HG02610 (cell line): ENCODE results near the gene TRAPPC1.

Source experiments
- ATAC-seq: cut with Tn5 transposase; IDR thresholded peaks from one replicate; pipeline ENCODE4 v1.9.1; 2021; ENCODE audit warnings: mild to moderate bottlenecking, moderate library complexity; ENCODE audit not compliant: unreplicated experiment

TRAPPC1 gene

GRCh38 chr17:7943291-7943690, 11.5 kb upstream of the TRAPPC1 start:
- no peak for ATAC-seq

GRCh38 chr17:7940743-7941142, 9.0 kb upstream of the TRAPPC1 start:
- no peak for ATAC-seq

- no peak for ATAC-seq
These were observed 8.3 kb upstream of the TRAPPC1 start for GRCh38 chr17:7940034-7940433.

- no peak for ATAC-seq
These were observed 4.1 kb upstream of the TRAPPC1 start for GRCh38 chr17:7935859-7936258.

- ATAC-seq, result no peak
These were observed 1.2 kb upstream of the TRAPPC1 start for GRCh38 chr17:7932949-7933348.

DNA sequence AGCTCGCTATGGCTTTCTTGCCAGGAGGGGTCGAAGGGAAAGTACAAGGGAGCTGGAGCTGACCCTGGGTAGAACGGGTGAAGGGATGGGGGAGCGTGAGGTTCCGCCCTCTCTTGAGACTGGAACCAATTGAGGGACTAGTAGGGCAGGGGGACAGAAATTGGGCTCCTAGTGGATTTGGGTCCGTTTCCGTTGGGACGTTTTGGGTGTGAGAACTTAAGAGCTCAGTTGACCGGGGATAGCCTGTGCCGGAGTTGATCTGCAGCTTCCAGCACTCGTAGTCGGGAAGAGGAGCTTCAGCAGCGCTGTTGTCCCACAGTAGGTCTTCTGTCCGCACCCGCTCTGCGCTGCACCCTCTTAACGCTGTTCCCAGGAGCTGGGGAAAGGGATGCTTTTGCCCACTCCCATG, 741 bp upstream of the TRAPPC1 start:
- no peak for ATAC-seq

DNA sequence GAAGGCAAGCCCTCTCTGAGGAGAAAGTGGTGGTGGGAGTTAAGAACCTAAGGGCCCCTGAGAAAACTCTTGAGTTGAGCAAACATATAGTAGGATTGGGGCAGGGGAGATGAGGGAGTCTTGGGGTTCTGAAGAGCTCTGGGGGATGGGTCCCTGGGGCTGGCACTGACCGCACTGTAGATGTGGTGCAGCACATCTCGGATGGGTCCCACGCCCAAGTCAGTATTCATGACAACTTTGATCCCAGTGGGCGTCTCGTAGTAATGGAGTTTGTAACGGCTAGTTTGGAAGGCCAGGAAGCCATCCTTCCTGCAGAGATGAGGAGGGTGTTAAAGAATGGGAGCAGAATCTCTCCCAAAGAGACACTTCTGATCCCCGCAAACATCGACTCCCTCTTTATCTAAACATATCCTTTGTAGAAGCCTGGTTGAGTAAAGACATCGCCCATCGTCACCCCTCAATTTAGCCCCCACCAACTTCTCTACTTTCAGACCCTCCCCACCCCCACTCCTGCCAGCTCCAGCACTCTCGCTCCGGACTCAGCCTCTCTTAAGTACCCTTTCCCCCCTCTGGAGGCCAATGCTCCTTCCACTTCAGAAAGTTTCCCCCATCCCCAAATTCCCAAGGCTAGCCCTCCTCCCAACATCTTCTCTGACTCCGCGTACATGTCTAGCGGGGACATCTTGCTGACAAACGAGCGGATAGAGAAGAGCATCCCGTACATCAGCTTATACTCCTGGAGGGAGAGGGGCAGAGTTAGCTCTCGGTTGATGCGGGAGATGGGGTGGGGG, 710 bp downstream of the TRAPPC1 start:
- no peak for ATAC-seq

DNA sequence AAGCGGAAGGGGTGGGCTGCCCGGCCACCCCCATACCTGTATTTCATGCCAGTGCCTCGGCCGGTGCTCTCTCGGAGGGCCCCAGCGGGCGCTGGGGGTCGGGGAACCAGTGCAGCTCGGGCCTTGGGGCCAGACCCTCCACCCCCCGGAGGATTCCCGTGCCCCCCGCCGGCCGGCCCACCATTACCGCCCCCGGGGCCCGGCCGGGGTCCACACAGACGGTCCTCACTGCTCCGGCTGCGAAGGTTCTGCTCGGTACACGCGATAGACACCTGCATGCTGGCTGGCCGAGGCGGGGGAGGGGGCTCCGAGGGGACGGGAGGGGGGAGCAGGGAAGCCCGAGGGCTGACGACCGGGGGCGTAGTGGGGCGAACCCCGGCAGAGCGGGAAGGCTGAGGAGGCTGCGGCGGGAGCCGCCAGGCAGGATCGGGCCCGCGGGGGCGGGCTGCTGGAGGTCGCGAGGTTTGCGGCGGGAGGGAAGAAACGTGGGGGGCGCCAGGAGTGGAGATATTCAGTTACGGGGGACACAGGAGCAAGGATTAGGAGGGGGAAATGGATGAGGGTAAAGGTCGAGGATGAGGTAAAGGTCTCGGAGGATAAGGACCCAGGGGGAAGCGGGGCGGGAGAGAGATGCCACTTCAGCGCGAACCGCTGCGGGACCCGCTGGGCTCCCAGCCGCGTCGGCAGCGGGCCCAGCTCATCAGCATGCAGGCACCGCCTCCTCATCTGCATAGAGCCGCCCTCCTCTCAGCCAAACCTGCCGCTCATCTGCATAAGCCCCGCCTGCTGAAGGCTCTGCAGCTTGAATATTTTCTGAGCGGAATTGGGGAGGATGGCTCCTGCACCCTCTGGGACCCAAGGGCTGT, 2.4 kb downstream of the TRAPPC1 start, which contains the start of gene KCNAB3:
KCNAB3 (minus strand) TSS at position 699 of the 866 bp plus-strand sequence; CDS start at position 278, 421 bp downstream.
- ATAC-seq, result no peak

- ATAC-seq, result no peak
These were observed 4.2 kb downstream of the TRAPPC1 start for GRCh38 chr17:7927596-7927995.

- ATAC-seq, result no peak
These were observed 8.7 kb downstream of the TRAPPC1 start for GRCh38 chr17:7922845-7923628.

GRCh38 chr17:7922269-7922844, 9.4 kb downstream of the TRAPPC1 start:
- no peak for ATAC-seq

GRCh38 chr17:7916808-7917207, 14.9 kb downstream of the TRAPPC1 start:
- no peak for ATAC-seq

- no peak for ATAC-seq
These were observed 15.4 kb downstream of the TRAPPC1 start for GRCh38 chr17:7916385-7916682.

- peak; percentile 68 for ATAC-seq
These were observed 15.9 kb downstream of the TRAPPC1 start, which contains the start of gene RNF227 for GRCh38 chr17:7915611-7916384. TSS of gene RNF227 (minus strand) at chr17:7916289. CDS start at chr17:7916195, 94 bp downstream.

GRCh38 chr17:7915179-7915610, 16.6 kb downstream of the TRAPPC1 start:
- no peak for ATAC-seq

DNA sequence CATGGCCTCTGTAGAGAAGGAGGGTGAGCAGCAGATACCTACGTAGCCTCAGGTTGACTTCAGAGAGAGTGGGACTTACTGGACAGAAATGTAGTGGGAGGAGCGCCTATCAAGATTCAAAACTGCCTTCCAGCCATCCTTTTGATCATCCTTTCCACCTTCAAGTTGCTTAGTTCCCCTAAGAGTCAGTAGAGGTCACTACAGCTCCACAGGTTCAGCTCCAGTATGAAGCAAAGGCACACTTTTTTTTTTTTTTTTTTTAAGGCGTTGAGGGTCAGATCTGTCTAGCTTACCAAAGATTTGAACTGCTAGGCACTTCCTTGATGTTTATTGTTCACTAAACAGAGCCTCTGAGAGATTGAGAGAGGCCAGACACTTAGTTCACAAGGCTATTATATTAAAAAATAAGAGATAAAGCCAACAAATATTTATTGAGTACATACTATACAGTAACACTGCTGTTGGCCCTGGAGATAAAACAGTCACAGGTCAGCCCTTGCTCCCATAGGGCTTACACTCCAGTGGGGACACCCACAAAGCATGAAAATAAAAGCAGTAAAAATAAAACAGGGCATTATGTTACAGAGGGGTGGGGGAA, 18.7 kb downstream of the TRAPPC1 start:
- no peak for ATAC-seq

- no peak for ATAC-seq
These were observed 20.6 kb downstream of the TRAPPC1 start for GRCh38 chr17:7911116-7911515.

- ATAC-seq, result no peak
These were observed 21.0 kb downstream of the TRAPPC1 start for GRCh38 chr17:7910711-7911110.

DNA sequence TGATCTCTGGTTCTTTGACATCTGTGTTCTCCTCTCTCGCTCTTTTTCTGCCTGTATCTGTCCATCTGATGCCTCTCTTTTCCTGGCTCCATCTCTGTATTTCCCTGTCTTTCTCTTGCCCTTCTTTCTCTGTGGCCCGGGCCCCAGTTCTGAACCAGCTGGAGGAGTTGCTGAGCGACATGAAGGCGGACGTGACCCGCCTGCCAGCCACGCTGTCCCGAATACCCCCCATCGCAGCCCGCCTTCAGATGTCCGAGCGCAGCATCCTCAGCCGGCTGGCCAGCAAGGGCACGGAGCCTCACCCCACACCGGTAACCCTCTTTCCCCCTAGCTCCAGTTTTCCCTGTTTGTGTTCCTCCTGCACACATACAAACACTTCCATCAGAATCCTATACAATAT, 21.5 kb downstream of the TRAPPC1 start:
- no peak for ATAC-seq

GRCh38 chr17:7909089-7909488, 22.7 kb downstream of the TRAPPC1 start:
- no peak for ATAC-seq
